DOHH2 (cell line): Measurements from ENCODE around the gene PMVK.

Source experiments
- CTCF ChIP-seq: fragments of 200-600 bp; sonication (generic); IDR thresholded peaks from one replicate; pipeline ENCODE4 v1.5.1; 2014; ENCODE audit warnings: antibody characterized with exemption, mild to moderate bottlenecking, low read depth, low read length; ENCODE audit not compliant: poor library complexity, severe bottlenecking
- EZH2phosphoT487 ChIP-seq: fragments of 200-600 bp; sonication (generic); IDR thresholded peaks from 2 replicates; pipeline ENCODE4 v1.6.1; 2017; ENCODE audit warnings: borderline replicate concordance, mild to moderate bottlenecking, antibody characterized with exemption, low read length, moderate library complexity, mixed read lengths

DNA sequence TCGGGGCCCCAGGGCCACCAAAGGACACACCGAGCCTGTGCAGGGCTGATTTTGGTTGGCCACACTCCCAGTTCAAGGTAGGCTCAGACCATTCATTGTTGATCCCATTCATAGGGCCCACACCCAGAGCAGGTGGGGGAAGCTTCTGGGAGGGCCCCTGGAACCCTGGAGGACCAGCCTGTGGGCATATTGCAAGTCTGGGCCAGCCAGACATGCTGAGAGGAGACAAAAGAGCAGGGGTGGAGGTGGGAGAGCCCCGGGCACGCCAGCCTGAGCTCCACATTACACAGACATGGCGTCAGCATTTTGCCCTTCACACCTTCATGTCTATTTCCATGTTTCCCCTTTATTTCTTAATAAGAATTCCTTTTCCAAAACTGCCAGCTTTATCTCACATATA, 25.7 kb downstream of the PMVK start:
- TF ChIP-seq CTCF, result no peak
- TF ChIP-seq EZH2phosphoT487, result no peak
